SH-SY5Y (cell line): Measurements from ENCODE around the gene HDAC10.

Experiments used
- GATA2 ChIP-seq: IDR thresholded peaks from 2 replicates; pipeline ENCODE4 v1.6.1; 2011; ENCODE audit warnings: mild to moderate bottlenecking, low read depth, low read length
- GATA3 ChIP-seq: IDR thresholded peaks from 2 replicates; pipeline ENCODE4 v1.6.1; 2011; ENCODE audit warnings: low read depth, mild to moderate bottlenecking, low read length, moderate library complexity

DNA sequence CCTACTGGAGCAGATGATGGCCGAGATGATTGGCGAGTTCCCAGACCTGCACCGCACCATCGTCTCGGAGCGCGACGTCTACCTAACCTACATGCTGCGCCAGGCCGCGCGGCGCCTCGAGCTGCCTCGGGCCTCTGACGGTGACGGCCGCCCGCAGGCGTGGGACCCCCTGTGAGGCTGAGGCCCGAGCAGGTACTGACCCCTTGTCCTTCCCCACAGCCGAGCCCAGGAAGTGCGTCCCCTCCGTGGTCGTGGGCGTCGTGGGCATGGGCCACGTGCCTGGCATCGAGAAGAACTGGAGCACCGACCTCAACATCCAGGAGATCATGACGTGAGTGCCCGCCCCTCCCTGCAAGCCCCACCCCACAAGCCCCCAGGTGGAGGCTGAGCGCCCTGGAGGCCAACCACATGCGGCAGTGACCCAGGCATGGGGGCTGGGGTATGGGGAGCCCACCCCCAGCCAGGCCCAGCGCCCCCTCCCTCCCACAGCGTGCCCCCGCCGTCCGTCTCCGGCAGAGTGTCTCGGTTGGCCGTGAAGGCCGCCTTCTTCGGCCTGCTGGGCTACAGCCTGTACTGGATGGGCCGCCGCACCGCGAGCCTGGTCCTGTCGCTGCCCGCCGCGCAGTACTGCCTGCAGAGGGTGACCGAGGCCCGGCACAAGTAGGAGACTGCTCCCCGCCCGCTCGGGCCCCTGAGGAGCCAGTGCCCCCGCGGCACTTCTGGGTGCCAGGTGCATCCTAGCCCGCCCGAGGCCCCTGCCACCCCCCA is 53.0 kb downstream of the HDAC10 start:
- TF ChIP-seq GATA2 (no peak), GATA3 (no peak)
